HG02840 (cell line): ENCODE data around the gene SETMAR.
A peak's percentile ranks its signal among the peaks of the same experiment; 100 is the strongest.

Source experiments
- ATAC-seq: cut with Tn5 transposase; IDR thresholded peaks from one replicate; pipeline ENCODE4 v1.9.1; 2021; ENCODE audit warnings: mild to moderate bottlenecking, moderate library complexity, moderate number of reproducible peaks; ENCODE audit not compliant: unreplicated experiment, low FRiP score

Gene SETMAR

DNA sequence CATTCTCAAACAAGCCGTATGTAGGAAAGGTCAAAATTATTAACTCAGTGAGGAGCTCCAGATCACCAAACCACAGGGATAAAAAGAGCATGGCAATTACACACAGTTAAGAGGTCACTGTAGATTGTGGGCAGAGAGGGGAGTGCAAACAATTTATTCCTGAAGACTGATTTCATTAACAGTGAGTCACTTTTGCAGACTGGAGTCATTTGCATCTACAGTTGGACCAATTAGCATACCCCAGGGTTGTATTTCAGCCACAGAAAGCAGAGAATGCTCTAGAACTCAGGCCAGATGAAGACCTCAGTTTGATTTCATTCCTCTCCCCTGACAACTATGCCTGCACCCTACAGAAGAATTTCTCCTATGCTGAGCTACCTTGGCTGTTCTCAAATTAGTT is 40.1 kb downstream of the SETMAR start:
- no peak for ATAC-seq

DNA sequence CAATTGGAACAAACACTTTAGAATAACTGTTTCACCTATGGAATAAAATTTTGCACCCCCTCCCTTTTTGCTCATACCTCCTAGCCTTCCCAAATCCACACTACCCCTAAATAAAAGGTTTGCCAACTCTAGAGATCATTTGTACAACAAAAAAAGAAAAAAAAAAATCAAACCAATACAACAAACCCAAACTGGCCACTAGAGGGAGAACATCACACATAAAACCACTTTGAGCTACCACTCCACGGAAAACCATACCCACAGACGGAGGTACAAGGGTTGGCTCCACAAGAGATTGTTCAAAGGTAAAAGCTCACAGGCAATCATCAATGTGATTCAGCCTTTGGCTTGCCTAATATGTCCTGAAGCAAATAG is 47.6 kb downstream of the SETMAR start:
- peak; percentile 79 for ATAC-seq

DNA sequence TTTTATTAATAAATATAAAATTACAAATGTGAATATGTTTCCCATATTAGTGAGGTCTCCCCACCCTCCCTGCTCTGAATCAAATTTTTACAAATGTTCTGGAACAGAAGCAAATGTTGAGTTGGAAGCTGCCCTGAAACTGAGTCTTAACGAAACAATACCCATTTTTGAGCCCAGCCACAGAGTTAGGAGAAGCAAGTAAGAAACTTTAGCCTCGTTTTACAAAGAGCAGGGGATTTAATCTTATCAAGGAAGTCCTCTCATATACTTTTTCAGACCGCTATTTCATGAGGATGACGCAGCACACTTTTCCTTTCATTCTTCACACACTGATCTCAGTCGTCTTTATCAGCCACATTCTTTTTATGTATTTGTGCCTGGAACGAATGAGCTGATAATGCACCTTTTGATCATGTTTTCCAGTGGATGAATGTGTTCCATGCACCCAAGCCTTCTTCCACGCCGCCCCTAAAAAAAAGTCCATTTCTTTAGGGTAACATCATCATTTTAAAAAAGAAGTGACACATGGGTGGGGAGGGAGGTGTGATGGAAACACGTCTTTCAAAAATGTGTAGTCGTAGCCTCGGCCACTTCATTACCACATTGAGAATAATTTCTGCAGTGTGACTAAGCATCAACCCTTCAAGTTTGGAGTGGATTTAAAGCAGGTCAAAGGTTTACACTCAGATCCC is 48.1 kb downstream of the SETMAR start:
- ATAC-seq: peak; percentile 37

DNA sequence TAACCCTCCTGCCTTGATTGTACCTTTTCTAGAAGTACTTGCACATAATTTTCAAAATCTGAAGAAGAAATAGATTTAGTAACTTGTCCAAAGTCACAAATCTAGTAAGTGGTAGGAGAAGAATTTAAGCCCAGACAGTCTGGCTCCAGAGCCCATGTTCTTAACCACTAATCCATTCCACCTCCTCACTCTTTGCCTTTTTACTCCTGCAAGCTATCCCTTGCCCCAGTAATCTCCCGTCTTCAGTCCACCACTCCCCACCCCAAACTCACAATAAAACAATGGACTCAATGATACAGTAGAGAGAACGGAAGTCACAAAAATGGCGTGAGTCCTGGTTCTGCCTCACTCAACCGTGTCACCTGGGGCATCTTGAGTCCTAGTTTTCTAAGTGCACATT is 48.7 kb downstream of the SETMAR start:
- no peak for ATAC-seq

DNA sequence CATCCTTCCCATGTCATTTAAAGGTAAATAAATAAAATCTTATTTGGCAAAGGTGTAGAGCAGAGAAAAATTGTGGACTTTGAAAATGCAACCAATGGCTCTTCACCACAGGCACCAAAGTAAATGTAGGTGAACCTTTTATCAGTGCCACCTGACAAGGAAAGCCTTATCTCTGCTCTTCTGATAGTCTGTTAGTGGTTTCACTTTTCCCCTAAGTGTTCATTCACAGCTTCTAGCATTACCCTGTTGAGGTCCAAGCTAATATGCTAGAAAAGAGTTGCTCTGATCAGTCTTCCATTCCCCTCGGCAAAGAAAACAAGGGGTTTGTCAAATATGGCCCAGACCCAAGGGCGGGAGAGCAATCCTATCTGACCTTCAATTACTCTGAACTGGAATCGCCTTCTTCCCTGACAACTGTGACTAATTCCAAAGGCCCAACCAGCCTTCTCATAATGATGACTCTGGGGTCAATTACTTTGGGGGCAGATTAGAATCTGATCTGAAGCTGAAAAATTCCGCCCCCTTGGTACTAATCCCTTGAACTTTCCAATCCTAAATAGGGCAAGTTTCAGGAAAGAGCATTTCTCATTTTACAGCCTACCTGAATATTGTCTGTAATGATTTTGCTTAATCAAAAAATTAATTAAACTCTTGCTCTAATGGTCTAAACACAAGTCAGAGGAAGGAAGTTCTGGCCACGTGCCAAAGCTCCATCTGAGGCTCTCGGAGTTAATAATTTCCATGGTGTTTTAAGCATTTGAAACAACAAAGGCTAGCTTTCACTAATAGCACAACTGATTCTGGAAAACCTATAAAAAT is 52.4 kb downstream of the SETMAR start:
- no peak for ATAC-seq

DNA sequence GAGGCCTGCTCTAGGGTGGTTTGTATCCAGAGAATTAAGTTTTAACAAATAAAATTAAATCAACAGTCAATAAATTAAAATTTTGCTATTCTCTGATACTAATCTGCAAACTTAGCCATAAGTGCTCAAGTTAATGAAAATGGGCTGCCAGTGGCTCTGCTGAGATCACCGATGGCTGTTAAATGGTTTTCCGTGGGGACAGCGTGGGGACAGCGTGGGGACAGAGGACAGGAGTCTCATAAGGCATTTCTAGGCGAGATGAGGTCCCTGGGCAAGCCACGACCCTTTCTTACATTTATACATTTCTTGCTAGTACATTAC is 53.0 kb downstream of the SETMAR start:
- ATAC-seq: no peak

DNA sequence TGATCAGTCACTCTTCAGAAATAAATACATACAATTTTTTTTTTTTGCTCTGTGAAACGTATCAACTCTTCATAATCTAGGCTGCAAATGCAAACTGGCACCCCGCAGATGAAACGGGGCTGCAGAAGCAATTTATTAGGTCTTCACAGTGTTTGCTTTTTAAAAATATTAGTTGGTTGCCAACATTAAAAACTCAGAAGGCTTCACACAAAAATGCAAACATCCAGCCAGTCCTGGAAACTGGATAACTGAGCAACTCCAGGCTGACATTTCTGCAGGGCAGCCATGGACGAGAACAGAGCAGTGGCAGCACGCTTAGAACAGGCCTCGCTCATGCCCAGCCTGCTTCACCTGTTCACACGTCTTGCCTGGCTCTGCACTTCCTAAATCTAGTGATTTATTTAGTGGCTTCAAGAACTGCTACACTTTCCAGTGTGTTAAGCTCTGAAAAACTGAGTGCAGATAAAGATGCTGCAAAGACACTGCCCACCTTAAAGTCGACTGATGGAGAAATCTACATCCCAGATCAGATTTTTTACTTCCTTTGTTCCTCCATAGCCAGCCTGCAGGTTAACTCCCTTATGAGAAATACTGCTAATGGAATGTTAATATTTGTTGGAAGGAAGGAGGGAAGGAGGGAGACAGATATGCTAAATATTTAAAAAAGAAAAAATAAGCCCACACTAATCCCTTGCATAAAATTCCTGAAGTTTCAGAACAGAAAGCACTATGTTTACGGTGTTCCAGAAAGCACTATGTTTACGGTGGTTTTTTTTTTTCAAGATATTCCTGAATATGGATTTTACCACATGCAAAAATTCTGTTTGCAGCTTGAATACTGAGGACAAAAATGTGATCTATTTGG is 53.6 kb downstream of the SETMAR start:
- no peak for ATAC-seq

DNA sequence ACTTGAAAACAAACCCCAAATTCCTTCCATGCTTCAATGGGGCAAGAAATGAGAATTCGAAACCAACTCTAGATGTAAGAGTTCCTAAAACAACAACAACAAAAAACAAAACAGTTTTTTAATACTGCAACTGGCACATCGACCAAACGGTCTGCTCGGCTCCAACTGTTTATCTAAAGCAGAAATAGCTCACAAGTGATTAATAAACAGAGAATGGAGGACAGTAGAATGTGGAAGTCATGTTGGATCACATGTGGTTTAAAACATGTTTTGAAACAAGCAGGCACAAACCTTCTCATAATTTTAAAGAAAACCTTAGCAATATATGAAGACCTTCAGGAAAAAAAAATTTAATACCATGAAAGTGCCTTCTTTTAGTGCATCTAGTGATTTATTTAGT is 55.1 kb downstream of the SETMAR start:
- ATAC-seq: no peak

DNA sequence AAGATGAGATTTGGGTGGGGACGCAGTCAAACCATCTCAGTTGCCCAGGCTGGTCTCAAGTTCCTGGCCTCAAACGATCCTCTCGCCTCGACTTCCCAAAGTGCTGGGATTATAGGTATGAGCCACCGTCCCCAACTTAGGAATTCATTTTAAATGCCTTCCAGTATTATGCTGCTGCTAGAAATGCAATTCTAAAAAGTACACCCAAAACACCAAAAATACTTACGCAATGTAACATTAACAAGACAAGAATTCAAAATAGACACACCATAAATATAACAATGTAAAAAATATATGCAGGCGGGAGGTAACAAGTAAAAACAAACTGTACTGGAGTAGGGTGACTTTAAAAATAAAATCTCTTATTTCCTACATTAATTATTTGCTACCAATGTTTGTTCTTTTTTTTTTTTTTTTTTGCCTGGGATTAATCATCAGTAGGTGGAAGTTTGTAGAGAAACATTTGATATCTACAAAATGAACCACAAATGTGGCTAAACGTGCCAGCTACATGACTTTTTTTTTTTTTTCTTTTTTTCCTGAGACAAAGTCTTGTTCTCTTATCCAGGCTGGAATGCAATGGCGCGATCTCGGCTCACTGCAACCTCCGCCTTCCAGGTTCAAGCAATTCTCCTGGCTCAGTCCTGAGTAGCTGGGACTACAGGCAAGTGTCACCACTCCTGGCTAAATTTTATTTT is 56.8 kb downstream of the SETMAR start:
- ATAC-seq: no peak

DNA sequence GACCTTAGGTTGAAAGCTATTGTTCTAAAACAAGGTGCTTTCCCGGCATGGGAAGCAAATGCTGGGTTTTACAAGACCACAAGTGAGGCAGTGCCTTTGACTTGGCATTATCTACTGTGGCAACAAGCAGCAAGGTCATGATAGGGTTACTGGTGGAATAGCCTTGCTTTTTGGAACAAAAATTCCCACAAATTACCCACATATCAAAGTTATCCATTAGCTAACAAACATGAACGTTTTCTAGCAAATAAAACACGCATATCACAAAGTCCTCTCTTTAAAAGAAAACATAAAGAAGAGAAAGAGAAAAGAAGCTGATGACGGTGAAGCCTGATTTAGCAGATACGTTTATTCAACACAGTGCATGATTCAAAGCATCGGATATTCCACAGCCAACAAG is 57.6 kb downstream of the SETMAR start:
- no peak for ATAC-seq

DNA sequence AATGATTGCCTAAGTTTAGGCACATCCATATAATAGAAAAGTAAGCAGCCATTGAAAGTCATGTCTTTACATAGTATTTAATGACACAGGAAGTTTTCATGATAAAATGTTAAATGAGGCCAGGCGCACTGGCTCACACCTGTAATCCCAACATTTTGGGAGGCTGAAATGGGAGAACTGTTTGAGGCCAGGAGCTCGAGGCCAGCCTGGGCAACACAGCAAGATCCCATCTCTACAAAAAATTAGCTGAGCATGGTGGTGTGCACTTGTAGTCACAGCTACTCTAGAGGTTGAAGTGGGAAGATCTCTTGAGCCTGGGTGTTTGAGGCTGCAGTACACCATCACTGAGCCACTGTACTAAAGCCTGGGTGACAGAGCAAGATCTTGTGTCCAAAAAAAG is 59.4 kb downstream of the SETMAR start:
- ATAC-seq: no peak
